Effector CD8-positive, alpha-beta T cell (primary cell): Measurements from ENCODE around the gene CCDC175.
A peak's percentile ranks its signal among the peaks of the same experiment; 100 is the strongest.

Experiments used
- DNase-seq: peaks from one replicate; lab custom pipeline; 2025; lab: John Stamatoyannopoulos, UW
- total RNA-seq, 4 experiments: gene quantifications; one replicate each; lab custom pipeline; 2026; lab: John Stamatoyannopoulos, UW

Gene CCDC175
- 0 reads per million in 4 experiments for total RNA-seq

- peak; percentile 60 for DNase-seq
Measured at GRCh38 chr14:59576332-59577294, at the start of gene CCDC175. TSS of gene CCDC175 (minus strand) at chr14:59576812. CDS start at chr14:59576775, 37 bp downstream.

- DNase-seq = no peak
Measured at GRCh38 chr14:59622631-59623030, 46.0 kb upstream of the CCDC175 start.

GRCh38 chr14:59619061-59619460 lies 42.4 kb upstream of the CCDC175 start:
- no peak for DNase-seq

- DNase-seq = no peak
Measured at GRCh38 chr14:59601056-59601455, 24.4 kb upstream of the CCDC175 start.

GRCh38 chr14:59600211-59600945 lies 23.8 kb upstream of the CCDC175 start:
- DNase-seq = no peak

GRCh38 chr14:59595071-59595470 lies 18.5 kb upstream of the CCDC175 start:
- no peak for DNase-seq

GRCh38 chr14:59591641-59592370 lies 15.2 kb upstream of the CCDC175 start:
- no peak for DNase-seq

- DNase-seq = no peak
Measured at GRCh38 chr14:59588101-59588500, 11.5 kb upstream of the CCDC175 start.

GRCh38 chr14:59585891-59586554 lies 9.4 kb upstream of the CCDC175 start:
- no peak for DNase-seq

- DNase-seq = no peak
Measured at GRCh38 chr14:59583755-59584154, 7.1 kb upstream of the CCDC175 start.

- DNase-seq = no peak
Measured at GRCh38 chr14:59582845-59583509, 6.4 kb upstream of the CCDC175 start.

- no peak for DNase-seq
Measured at GRCh38 chr14:59582161-59582560, 5.5 kb upstream of the CCDC175 start.

GRCh38 chr14:59580911-59581310 lies 4.3 kb upstream of the CCDC175 start:
- no peak for DNase-seq

- DNase-seq = no peak
Measured at GRCh38 chr14:59570122-59570521, 6.5 kb downstream of the CCDC175 start.

- DNase-seq = no peak
Measured at GRCh38 chr14:59566725-59567124, 9.9 kb downstream of the CCDC175 start.

GRCh38 chr14:59566296-59566695 lies 10.3 kb downstream of the CCDC175 start:
- no peak for DNase-seq

- no peak for DNase-seq
Measured at GRCh38 chr14:59565087-59565486, 11.5 kb downstream of the CCDC175 start.

GRCh38 chr14:59564366-59564765 lies 12.2 kb downstream of the CCDC175 start:
- no peak for DNase-seq

GRCh38 chr14:59547310-59547709 lies 29.3 kb downstream of the CCDC175 start:
- DNase-seq = no peak

GRCh38 chr14:59543873-59544272 lies 32.7 kb downstream of the CCDC175 start:
- DNase-seq = no peak

- DNase-seq = no peak
Measured at GRCh38 chr14:59541731-59542130, 34.9 kb downstream of the CCDC175 start.
